HepG2 (cell line): ENCODE data around the gene MYBPC3. TPM values are rescaled to one million over a fixed set of nuclear protein-coding genes. Genes with fewer than 3 reads are reported as not detected.

Source experiments
- ATAC-seq: fragments of 200-7000 bp; cut with Tn5 transposase; 3 replicates; pipeline ENCODE4 v1.9.1; 2020; ENCODE audit warnings: mild to moderate bottlenecking, moderate library complexity
- BruUV-seq: library from RNA; stranded (reverse); fragments of 400-500 nt; replicated peaks from 2 replicates; lab custom pipeline; 2021; lab: Mats Ljungman, UMichigan
- CTCF ChIA-PET: fragments of 300-600 bp; formaldehyde crosslinking; extraction: SDS; loops from one replicate; lab custom pipeline; 2021; ENCODE audit warnings: low total read pairs, inconsistent platforms, low intra/inter-chr PET ratio; lab: Yijun Ruan, JAX
- POLR2A ChIA-PET: fragments of 350-600 bp; sonication (Branson Sonifier 250); formaldehyde crosslinking; loops from one replicate; lab custom pipeline; 2020; ENCODE audit warnings: antibody characterized with exemption, inconsistent platforms; lab: Yijun Ruan, JAX
- DNase-seq: peaks from one replicate; pipeline ENCODE4 v3.0.0-alpha.2; 2015; ENCODE audit warnings: low spot score
- FAIRE-seq: peaks from 3 replicates; lab custom pipeline; 2011; peaks lifted over from hg19 to GRCh38; lab: Jason Lieb, UNC
- H2AFZ ChIP-seq: one replicate; pipeline ENCODE4 v1.6.1; 2011; ENCODE audit warnings: low read length, inconsistent platforms
- H3K27ac ChIP-seq: fragments of 300-600 bp; 3 replicates; pipeline ENCODE4 v1.8.0; 2011; ENCODE audit warnings: mixed run types, mild to moderate bottlenecking, mixed read lengths, low read length, inconsistent platforms; ENCODE audit not compliant: insufficient read depth; ENCODE audit errors: extremely low read length
- H3K27me3 ChIP-seq, 2 experiments: fragments of 200-600 bp in 1 of 2; 2 replicates in 1 of 2; 3 replicates in 1 of 2; pipeline versions ENCODE4 v1.6.0 to v1.8.0; 2011; ENCODE audit warnings: low read length in 2 of 2, mild to moderate bottlenecking in 2 of 2, moderate library complexity in 2 of 2, inconsistent platforms in 1 of 2; ENCODE audit not compliant: insufficient read depth in 2 of 2, control insufficient read depth in 1 of 2
- H3K36me3 ChIP-seq, 2 experiments: fragments of 200-600 bp in 1 of 2; replicated peaks in 1 of 2; 2 replicates in 1 of 2; 3 replicates in 1 of 2; pipeline versions ENCODE4 v1.5.1 to v1.8.0; 2011; ENCODE audit warnings: low read length in 2 of 2, inconsistent platforms in 1 of 2; ENCODE audit not compliant: insufficient read depth in 2 of 2, control insufficient read depth in 1 of 2
- H3K4me1 ChIP-seq: 2 replicates; pipeline ENCODE4 v1.5.1; 2012; ENCODE audit warnings: low read length, inconsistent platforms; ENCODE audit not compliant: insufficient read depth
- H3K4me2 ChIP-seq: 2 replicates; pipeline ENCODE4 v1.6.0; 2011; ENCODE audit warnings: low read depth, low read length, inconsistent platforms
- H3K4me3 ChIP-seq, 3 experiments: fragments of 200-600 bp in 1 of 3; sonication (generic), shearing (Covaris generic) in 1 of 3; replicated peaks in 1 of 3; 2 replicates each; pipeline ENCODE4 v1.5.1; 2011 to 2016; ENCODE audit warnings: low read length in 3 of 3, inconsistent platforms in 2 of 3, low read depth in 2 of 3, mild to moderate bottlenecking in 2 of 3, control low read depth in 1 of 3, mixed read lengths in 1 of 3; ENCODE audit not compliant: insufficient read depth in 1 of 3
- H3K79me2 ChIP-seq: one replicate; pipeline ENCODE4 v1.6.1; 2011; ENCODE audit warnings: low read length, inconsistent platforms; ENCODE audit not compliant: insufficient read depth
- H3K9ac ChIP-seq: 2 replicates; pipeline ENCODE4 v1.6.0; 2011; ENCODE audit warnings: mild to moderate bottlenecking, low read depth, low read length, inconsistent platforms; ENCODE audit not compliant: insufficient read depth
- H3K9me3 ChIP-seq: 2 replicates; pipeline ENCODE4 v1.5.1; 2012; ENCODE audit warnings: mild to moderate bottlenecking, low read length
- H4K20me1 ChIP-seq: 2 replicates; pipeline ENCODE4 v1.6.0; 2011; ENCODE audit warnings: inconsistent platforms, mild to moderate bottlenecking, low read length, moderate library complexity; ENCODE audit not compliant: insufficient read depth
- WGBS: methylation state at CpG from one replicate; pipeline ENCODE4 v1.1.6; 2017; ENCODE audit warnings: low lambda C conversion rate; 5-methylcytosine and 5-hydroxymethylcytosine counted together
- in situ Hi-C: cut with HindIII; loops from 2 replicates; pipeline ENCODE4 v1.10.0; 2017; ENCODE audit warnings: low pct_unique_long_range_greater_than_20kb; ENCODE audit not compliant: extremely low pct_ligation_motif_present
- intact Hi-C: fragments of 100-400 bp; cut with micrococcal nuclease; formaldehyde crosslinking; loops from one replicate; pipeline ENCODE4 v1.10.0; 2022; ENCODE audit not compliant: unreplicated experiment
- polyA plus RNA-seq, 8 experiments: library from polyadenylated mRNA; depleted of rRNA in 3 of 8; stranded (reverse) in 7 of 8; unstranded in 1 of 8; fragments of >200 nt; fragmentation: Illumina TruSeq in 4 of 8; extraction: Trizol in 4 of 8; gene quantifications; 2 replicates each; pipeline versions ENCODE4 v1.2.1 to v1.2.3, GENCODE V29; 2011 to 2016; ENCODE audit warnings: low read depth in 4 of 8, missing spikeins in 1 of 8, mixed read lengths in 1 of 8; ENCODE audit not compliant: insufficient read depth in 1 of 8
- total RNA-seq, 5 experiments: library from RNA; depleted of rRNA; stranded (reverse); fragments of >200 nt; fragmentation: Illumina TruSeq; extraction: Trizol; gene quantifications; 2 replicates each; pipeline ENCODE4 v1.2.3, GENCODE V29; 2016; ENCODE audit warnings: low read depth in 1 of 5
- TF ChIP-seq, protein P1 (sequence below): sonication (generic); formaldehyde crosslinking; IDR thresholded peaks from 2 replicates; pipeline ENCODE4 v1.5.1; 2020; ENCODE audit warnings: missing genetic modification reagents, mild to moderate bottlenecking, borderline replicate concordance
- TF ChIP-seq, protein P2 (sequence below): fragments of 450-650 bp; IDR thresholded peaks from 2 replicates; pipeline ENCODE4 v1.6.1; 2016

The MYBPC3 gene
- total and polyA plus RNA-seq, 2 of the 13 experiments (the other 11 are each of a cell fraction or from before 2014, with no cell fraction given) = not detected

DNA sequence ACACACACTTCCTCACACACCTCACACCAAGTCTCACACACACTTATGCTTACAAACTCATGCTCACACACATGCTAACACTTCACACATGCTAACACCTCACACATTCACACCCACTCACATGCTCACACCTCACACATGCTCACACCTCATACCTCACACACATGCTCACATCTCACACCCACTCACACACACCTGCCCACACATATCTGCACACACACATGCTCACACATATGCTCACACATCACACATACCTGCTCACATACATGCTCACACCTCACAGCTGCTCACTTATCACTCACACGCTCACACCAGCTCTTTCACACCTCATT lies 4.5 kb upstream of the MYBPC3 start:
- CTCF ChIA-PET = no interaction called here
- Histone ChIP-seq H3K9me3 (no peaks in the 10 kb centered on the region), H3K36me3 (no peaks in the 10 kb centered on the region), H3K4me2 (no peak overlapping the region), H3K27me3 (peaks cover 1 to 22% of the 10 kb centered on the region in 2 experiments; a peak in 2 of 5 replicates), H3K27ac (no peak overlapping the region), H2AFZ (no peak overlapping the region), H3K9ac (no peak overlapping the region), H3K79me2 (no peaks in the 10 kb centered on the region), H3K4me3 (no peak overlapping the region), H3K4me1 (peaks cover 64% of the 10 kb centered on the region), H4K20me1 (no peaks in the 10 kb centered on the region)
- in situ Hi-C loops = no loop called here
- intact Hi-C loops = loop anchor here (5.0 kb wide), 1 partner anchor 255 kb away; no protein-coding TSS in a partner anchor
- WGBS = 55% methylated on average over 1 of the region's 1 CpG
- TF ChIP-seq, protein P1, sequence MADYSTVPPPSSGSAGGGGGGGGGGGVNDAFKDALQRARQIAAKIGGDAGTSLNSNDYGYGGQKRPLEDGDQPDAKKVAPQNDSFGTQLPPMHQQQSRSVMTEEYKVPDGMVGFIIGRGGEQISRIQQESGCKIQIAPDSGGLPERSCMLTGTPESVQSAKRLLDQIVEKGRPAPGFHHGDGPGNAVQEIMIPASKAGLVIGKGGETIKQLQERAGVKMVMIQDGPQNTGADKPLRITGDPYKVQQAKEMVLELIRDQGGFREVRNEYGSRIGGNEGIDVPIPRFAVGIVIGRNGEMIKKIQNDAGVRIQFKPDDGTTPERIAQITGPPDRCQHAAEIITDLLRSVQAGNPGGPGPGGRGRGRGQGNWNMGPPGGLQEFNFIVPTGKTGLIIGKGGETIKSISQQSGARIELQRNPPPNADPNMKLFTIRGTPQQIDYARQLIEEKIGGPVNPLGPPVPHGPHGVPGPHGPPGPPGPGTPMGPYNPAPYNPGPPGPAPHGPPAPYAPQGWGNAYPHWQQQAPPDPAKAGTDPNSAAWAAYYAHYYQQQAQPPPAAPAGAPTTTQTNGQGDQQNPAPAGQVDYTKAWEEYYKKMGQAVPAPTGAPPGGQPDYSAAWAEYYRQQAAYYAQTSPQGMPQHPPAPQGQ (CRISPR knock-in tag) = no peak
- TF ChIP-seq, protein P2, sequence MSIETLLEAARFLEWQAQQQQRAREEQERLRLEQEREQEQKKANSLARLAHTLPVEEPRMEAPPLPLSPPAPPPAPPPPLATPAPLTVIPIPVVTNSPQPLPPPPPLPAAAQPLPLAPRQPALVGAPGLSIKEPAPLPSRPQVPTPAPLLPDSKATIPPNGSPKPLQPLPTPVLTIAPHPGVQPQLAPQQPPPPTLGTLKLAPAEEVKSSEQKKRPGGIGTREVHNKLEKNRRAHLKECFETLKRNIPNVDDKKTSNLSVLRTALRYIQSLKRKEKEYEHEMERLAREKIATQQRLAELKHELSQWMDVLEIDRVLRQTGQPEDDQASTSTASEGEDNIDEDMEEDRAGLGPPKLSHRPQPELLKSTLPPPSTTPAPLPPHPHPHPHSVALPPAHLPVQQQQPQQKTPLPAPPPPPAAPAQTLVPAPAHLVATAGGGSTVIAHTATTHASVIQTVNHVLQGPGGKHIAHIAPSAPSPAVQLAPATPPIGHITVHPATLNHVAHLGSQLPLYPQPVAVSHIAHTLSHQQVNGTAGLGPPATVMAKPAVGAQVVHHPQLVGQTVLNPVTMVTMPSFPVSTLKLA = peak; percentile 67
- ATAC-seq = no peak
- no peak for DNase-seq
- FAIRE-seq = no peak
- BruUV-seq = no TSS peak
- POLR2A ChIA-PET = no interaction called here
